GM21737 (cell line): ENCODE measurements around the gene F2RL1.
"Not testable (repeated sequence)": the region's sequence is repeated elsewhere in the genome, so short reads cannot be mapped to it uniquely, and the experiment has no call there.

ENCODE experiments used
- ATAC-seq: cut with Tn5 transposase; IDR thresholded peaks from one replicate; pipeline ENCODE4 v1.9.1; 2021; ENCODE audit warnings: mild to moderate bottlenecking, moderate library complexity; ENCODE audit not compliant: unreplicated experiment

The F2RL1 gene

DNA sequence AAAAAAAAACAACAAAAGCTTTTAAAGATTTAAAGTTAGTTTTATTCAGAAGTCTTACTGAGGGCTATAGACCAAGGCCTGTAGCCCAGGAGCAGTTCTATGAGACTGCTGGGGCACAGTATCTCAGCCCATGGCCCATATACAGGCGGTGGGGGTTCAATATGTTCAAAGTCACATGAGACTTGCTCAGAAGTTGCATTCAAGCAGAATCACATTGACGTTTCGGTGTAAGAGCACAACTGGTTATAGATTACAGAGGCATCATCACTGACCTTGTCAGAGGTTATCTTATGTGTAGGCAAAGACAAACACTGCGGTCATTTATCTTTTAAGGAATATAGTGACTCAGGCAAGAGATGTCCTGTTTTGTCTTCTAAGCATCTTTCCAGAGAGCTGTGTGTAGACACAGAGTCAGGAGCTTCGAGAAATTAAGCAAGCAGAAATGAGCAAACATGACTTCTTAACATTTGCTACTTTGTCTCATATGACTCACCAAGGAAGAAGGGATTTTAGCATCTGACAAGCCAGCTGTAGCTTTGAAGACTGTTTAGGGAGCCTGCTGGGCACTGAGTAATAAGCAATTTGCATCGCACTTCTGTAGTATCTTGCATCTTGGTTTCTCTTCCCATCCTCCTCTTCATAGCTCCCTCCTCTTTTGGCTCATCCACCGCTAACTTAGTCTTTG, 12.9 kb upstream of the F2RL1 start:
- no peak for ATAC-seq

DNA sequence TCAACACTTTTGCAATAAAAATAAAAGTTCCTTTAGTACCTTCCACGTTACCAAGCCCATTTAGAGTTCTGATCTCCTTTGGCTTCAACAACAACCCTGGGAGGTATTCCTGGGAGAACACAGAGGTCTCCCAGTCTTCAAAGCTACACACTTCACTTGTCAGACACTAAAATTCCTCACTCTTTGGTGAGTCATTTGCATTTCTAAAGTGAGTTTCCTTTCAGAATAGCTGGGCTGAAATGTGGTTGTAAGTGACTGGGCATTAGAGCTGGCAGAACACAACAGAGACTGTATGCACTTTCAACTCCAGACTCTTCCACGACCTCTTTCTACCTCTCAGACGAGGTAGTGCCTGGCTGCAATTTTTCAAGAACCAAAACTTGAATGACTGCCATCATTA, 11.5 kb upstream of the F2RL1 start:
- no peak for ATAC-seq

DNA sequence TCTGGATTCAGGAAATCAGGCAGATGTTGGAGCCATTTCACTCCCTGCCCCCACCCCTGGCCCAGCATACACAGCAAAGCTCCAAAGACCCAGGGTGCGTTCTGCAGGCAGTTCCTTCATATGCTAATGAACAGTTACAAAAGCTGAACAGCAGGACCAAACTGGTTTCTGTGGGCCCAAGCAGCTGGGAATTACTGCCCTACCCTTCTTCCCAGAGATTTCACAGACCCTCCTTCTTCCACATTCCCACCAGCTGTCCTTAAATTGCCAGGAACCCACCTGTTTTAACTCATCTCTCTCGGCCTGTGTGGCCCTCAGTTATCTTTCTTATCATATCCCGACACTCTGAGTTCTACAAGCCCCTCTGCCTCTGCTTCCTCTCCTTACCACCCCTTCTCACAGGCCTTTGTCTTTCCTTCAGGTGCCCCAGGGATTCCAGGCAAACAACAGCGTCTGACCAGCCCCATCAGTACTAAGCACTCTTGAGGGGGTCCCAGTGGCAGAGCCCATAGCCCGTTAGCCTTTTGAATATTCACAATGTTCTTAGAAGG, 10.6 kb upstream of the F2RL1 start:
- no peak for ATAC-seq

DNA sequence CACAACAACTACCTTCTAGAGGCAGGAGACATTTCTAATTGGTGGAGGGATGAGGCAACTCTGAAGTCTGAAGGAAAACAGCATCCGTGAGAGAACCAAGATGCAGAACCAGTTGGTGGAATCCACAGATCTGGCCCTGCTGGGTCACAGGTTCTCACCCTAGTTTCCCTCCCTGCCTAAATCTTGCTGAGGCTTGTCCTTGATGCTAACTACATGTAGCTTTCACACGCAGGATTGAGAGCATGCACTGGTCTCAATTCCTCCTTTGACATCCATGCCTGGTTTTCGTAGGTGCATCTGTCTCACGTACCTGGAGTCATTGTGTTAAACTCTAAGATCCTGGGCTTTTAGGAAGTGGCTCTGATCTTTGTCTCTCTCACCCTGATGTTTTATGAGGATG, 9.7 kb upstream of the F2RL1 start:
- ATAC-seq, result no peak

DNA sequence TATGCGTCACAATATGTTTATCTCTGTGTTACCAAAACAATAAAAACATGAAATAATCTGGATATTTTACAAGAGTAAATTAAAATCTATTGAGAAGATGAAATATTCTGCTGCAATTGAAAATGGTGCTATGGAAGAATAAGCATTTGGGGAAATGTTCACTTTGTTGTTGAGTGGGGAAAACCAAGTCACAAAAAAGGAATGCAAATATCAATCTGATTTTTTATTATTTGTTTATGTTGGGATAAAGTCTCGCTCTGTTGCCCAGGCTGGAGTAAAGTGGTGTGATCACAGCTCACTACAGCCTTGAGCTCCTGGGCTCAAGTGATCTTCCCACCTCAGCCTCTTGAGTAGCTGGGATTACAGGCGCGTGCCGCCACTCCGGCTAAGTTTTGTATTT, 8.6 kb upstream of the F2RL1 start:
- ATAC-seq, result no peak

DNA sequence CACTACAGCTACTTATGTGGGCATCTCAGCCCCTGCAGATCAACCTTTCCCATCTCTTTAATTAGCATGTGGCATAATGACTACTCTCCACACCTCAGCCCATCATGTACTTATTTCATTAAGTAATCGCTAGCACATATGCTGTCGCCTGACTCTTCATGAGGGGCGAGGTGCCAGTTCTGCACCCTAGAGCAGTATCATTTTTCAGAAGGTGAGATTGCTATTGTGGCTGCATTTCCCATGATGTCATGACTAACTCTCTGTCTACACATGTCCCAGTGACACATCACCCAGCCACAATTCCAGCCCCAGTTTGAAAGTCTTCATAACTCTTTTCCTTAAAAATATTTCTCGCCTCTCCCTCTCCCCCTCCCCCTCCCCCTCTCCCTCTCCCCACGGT, 7.6 kb upstream of the F2RL1 start:
- no peak for ATAC-seq

DNA sequence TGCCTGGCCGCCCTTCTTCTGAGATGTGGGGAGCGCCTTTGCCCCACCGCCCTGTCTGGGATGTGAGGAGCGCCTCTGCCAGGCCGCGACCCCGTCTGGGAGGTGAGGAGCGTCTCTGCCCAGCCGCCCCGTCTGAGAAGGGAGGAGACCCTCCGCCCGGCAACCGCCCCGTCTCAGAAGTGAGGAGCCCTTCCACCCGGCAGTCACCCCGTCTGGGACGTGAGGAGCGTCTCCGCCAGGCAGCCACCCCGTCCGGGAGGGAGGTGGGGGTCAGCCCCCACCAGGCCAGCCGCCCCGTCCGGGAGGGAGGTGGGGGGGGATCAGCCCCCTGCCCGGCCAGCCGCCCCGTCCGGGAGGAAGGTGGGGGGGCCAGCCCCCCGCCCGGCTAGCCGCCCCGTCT, 6.6 kb upstream of the F2RL1 start:
- not testable (repeated sequence) for ATAC-seq

DNA sequence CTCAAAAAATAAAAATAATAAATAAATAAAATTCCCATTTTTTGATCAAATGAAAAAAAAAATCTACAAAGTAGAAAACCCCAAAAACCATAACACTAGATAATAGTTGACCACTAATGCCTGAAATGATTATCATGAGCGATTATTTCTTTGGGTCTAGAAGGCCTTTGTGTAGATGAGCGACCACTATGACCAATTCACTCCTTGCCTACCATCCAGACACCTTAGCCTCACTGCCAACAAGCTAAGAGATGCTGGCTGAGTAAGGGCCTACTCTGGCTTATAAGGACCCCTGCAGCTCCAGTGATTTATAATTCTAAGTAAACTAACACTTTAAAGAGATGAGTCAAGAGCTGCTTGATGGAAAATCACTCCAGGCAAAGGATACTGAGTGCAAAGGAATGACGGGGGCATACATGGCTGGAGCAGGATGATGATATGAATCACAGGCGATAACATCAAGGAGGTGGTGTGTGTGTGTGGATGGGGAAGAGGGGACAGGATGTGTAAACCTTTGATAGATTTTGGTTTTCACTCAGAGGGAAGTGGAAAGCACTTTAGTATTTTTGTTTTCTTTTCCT, 4.8 kb upstream of the F2RL1 start:
- no peak for ATAC-seq

DNA sequence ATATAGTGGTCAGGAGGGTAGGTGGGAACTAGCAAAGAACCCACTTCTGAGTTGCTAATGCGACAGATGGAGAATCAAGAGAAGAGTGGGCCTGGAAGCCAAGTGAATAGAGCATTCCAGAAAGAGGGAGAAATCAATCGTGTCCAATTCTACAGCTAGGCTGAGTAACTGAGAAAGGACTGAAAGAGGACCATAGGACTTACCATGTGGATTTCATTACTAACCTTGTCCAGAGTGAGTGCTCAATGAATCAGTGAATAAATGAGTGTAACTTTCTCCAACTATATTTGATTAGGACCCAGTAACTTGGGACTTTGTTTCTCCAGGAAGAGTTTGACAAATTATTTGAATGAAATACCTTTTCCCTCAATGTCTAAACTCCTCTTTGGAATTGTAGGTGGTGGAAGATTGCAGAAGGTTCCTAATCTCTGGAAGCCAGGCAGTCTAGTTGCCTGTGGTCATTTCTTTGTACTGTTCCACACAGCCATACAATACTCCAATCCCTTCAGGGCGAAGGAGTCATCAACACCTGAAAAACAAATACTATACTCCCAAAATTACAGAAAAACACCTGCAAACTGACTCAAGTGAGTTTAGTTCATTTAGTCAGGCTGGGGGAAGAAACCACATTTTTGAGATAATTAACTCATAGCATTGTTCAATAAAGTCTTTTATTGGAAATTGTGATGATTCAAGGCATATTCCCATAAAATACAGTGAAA, 2.6 kb upstream of the F2RL1 start:
- no peak for ATAC-seq

DNA sequence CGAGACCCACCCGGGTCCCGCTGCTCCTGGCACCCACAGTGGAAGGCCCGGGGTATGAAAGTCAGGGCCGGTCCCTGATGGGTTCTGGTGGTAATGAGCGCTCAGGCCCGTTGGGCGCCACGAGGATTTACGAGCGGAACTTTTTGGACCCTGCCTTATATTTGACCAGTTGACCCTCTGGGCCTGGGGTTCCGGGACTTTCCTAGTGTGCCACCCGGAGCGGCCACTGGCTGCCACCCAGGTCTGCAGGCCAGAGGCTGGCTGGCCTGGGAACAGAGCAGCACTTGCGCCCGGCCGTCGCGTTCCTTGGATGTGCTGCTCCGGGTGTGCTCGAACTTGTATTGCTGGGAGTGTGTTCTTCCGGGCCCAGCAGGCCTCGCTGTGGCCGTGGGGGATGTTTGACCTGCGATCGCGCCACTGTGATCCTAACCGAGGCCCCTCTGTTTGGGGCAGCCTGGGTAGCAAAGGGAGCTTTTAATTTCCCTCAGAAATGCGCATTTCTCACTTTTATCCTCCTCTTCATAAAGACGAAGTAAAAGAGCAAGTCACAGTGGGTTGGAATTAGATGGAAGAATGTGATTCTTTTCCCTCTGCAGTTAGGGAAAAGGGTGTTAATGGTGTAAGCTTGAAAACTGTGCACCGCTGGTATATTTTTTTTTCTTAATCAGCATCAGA, 1.2 kb downstream of the F2RL1 start:
- no peak for ATAC-seq

DNA sequence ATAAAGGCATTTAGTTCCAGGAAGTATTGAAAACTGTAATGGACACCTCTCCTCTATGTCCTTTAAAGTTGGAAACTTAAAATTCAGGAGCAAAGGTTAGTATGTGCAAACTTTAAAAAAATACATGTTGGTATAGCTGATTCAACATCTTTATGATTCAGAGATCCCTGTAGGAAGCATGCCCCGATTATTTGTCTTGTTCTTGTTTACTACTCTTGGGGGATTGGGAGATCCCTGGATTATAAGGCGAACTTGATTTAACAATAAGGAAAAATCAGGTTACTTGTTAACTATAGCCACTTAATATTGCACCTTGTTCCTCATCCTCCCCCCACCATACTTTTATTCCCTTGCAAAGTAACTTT, 1.7 kb downstream of the F2RL1 start:
- no peak for ATAC-seq

DNA sequence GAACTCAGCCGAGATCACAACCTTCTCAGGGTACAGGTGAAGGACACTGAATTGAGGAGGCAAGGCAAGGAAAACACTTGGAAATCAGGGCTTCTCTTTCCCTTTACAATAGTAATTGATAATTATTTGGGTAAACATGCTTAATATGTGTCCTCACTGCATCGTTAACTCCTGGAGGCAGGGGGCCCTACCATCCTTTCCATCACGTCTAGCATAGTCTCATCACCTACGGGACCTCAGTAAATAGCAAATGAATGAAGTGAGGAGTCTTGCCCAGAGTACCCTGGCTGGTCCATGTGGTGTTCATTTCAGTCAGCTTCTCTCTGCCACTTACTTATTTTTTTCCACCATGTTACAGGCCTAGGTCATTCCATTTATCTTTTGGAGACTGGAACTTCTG, 2.3 kb downstream of the F2RL1 start:
- no peak for ATAC-seq

DNA sequence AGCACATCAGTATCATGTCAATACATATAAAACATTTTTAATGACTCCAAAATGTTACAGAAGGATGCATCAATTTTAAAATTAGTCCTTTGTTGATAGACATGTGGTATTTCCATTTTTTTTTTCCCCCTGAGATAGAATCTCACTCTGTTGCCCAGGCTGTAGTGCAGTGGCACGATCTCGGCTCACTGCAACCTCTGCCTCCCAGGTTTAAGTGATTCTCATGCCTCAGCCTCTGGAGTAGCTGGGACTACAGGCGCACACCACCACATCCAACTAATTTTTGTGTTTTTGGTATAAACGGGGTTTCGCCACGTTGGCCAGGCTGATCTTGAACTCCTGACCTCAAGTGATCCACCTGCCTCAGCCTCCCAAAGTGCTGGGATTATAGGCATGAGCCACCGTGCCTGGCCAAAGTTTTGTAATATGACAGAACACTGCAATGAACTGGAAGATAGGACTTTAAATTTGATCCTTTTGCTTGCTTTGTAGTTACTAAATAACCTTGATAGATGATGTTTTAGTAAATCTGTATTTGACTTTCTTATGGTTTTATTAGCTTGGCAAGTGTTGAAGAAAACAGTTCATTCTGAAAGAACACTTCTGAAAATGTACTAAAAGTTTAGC, 3.4 kb downstream of the F2RL1 start:
- not testable (repeated sequence) for ATAC-seq

DNA sequence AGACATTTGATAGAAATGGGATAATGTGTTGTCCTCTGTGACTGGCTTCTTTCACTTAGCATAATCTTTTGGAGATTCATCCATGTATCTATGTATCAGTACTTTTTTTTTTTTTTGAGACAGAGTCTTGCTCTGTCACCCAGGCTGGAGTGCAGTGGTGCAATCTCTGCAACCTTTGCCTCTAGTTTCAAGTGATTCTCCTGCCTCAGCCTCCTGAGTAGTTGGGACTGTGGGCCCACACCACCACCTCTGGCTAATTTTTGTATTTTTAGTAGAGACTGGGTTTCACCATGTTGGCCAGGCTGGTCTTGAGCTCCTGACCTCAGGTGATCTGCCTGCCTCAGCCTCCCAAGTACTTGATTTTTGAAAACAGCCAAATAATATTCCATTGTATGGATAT, 7.6 kb downstream of the F2RL1 start:
- not testable (repeated sequence) for ATAC-seq

DNA sequence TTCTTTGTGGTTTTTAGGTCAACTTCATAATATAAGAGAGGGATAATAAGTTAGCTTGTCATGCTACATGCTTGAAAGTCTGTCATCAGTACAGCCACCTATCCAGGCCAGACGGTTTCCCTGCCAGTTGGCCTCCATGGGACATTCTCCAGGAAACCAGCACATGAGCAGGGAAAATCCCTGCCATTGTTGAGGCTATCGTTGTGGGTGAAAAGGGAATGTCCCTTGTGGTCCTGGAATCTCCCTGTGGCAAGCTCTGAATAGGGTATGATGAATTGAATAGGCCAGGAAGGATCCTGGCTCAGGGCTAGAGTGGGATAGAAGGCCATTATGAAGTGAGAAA, 12.3 kb downstream of the F2RL1 start:
- ATAC-seq, result no peak

DNA sequence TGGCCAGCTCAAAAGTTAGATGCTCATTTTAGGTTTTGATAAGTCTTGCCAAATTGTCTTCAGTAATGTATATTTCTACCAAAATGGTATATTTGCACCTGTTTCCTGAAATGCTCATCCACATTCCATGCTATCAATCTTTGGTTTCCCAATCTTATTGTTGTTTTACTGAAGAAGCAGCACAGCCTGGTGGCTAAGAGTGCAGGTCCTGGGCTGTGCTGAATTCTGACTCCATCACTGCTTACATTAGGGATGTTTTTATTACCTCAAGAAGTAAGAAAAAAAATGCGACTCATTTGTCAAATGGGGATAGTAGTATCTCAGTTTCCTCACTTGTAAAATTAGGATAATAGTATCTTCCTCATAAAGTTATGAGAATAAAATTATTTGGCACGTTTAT, 17.4 kb downstream of the F2RL1 start:
- ATAC-seq, result no peak

DNA sequence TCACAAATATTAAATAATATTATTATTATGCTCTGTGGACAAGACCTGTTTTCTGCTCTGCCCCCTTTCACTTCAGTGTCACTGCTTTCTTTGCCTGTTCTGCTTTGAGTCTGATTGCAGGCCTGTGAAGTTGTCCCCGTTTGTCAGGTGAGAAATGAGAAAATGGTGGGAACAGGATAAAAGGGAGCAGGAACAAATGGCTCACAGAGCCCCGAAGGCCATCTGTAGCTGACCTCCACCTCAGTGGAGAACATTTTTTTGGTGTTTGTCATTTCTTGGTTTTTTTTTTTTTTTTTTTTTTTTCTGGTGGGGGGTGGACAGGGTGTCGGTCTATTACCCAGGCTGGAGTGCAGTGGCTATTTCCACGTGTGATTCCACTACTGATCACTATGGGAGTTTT, 17.8 kb downstream of the F2RL1 start:
- no peak for ATAC-seq

DNA sequence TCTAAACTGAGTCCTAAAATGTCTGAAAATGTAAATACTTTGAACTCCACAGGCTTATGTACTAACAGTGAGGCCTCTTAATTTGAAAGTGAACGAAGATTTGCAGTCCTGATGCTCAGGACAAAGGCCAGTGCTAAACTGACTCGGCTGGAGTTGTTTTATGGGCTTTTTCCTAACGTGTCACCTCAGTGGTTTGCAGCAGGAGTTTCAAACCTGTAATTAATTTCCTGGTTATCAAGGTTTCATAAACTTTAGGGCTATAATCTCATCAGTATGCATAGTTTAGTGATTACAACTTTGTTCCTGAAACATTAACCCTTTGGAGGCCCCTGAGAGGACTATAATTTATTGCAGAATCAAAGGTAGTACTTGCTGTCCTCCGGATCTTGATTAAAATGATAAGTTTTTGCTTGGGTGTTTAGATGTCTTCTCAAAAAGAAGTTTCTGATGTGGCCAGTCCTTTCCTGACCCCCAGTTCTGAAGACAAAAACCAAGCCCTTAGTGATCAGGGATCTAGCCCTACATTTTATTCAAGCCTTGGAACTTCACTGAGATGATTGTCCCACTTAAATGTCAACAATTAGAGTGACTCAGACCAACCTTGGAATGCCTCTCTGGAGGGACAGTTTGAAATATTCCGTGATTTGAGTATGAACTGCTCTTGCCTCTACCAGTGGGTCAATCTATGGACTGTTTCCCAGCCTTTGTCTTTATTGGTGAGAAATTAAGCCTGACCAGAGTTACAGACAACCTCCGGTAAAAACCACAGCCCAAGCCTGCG, 19.8 kb downstream of the F2RL1 start:
- ATAC-seq, result no peak

DNA sequence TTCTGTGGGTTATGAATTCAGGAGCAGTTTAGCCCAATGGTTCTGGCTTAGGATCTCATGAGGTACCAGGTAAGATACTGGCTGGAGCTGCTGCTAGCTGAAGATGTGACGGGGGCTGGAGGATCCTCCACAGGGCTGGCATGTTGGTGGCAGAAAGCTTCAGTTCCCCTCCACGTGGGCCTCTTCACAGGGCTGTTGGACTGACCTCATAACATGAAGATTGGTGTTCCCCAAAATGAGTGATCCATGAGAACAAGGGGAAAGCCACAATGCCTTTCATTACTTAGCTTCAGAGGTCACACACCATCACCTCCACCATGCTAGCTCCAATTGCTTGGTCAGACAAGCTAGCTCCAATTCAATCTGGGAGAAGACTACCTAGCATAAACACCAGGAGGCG, 22.5 kb downstream of the F2RL1 start:
- no peak for ATAC-seq

DNA sequence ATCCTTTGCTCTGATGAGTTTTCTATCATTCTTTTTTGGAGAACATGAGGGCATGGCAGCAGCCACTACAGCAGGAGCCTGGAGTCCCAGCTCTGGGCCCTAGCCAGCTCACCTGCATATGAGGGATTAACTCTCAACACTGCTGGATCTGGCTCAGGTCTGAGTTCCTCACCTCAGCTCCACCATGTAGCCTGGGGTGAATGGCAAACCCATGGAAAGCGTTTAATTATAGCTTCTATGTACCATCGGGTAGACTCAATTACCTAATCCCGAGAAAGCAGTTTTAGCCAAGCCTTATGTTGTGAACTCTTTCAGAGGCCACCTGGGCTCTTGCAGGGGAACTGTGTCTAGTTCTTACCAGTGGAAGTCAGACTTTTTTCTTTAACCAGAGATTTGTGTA, 27.1 kb downstream of the F2RL1 start:
- ATAC-seq, result no peak
